GM19099 (cell line): Measurements from ENCODE around the gene TMEM50B.

Source experiments
- POLR2A ChIP-seq: IDR thresholded peaks from 3 replicates; pipeline ENCODE4 v1.6.1; 2011; ENCODE audit warnings: low read depth; ENCODE audit not compliant: insufficient read length; ENCODE audit errors: extremely low read depth

TMEM50B gene

DNA sequence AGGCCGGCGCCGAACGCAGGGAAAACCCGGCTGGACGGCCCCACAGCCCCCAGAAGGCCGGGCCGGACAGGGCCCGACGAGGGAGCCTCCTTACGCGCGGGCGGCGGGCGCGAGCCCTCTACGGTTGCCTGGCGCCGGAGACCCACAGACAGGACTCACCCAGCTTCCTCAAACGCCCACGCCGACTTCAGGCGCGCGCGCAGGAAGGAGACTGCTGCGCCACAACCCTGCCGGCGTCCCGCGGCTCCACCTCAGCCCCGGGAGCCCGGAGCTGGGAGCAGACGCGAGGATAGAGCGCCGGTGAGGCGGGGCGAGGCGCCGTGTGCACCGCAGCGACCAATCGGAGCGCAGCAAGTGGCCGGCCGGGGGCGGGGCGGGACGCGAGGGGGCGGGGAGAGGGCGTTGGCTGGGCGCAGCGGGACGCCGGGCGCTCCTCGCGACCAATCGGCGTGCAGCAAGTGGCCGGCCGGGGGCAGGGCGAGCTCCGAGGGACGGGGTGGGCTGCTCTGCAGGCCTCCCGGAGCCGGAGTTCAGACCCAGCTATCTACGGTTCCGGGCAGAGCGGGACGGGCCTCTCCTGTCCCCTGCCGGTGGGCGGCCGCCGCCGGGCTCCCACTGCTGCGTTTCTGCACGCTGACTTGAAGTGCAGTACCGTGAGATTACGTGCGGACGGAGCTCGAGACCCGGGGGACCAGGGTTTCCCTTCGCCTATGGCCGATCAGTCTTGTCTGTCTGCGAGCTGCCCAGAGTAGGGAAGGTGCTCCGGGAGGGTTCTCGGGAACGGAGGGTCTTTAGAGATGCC lies at the start of gene TMEM50B:
TMEM50B (minus strand) TSS at position 296 of the 802 bp plus-strand sequence. CDS start 11,089 bp downstream, outside the sequence.
- TF ChIP-seq POLR2A, result peak; percentile 97

- TF ChIP-seq POLR2A, result no peak
Observed at GRCh38 chr21:33522953-33523349, 43.2 kb upstream of the TMEM50B start.

DNA sequence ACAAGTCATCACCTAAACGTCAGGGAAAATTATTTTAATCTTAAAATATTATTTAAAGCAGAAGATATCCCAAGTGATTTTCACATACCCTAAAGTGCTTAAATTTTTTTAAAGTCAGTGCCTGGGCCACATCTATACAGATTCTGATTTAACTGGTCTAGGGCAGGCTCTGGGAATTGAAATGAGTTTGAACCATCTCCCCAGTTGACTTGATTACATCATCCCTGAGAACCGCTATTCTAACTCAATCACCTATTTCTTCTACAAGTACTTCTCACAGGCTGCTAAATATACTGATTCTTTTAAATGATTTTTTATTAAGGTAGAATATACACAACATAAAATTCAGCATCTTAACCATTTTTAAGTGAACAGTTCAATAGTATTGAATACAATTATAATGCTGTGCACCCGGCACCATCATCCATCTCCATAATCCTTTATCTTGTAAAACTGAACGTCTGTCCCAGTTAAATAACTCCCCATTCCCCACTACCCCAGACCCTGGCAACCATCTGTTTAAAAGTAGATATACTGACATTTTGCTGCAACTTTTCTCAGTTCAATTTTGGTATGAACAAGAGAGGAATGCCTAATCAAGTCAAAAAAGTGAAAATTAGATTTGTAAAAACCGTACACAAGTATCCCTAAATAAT lies 42.7 kb upstream of the TMEM50B start:
- TF ChIP-seq POLR2A, result no peak

- TF ChIP-seq POLR2A, result no peak
Observed at GRCh38 chr21:33518899-33519298, 39.1 kb upstream of the TMEM50B start.

GRCh38 chr21:33514229-33514628 lies 34.5 kb upstream of the TMEM50B start:
- no peak for TF ChIP-seq POLR2A

- TF ChIP-seq POLR2A, result no peak
Observed at GRCh38 chr21:33512481-33512880, 32.7 kb upstream of the TMEM50B start.

DNA sequence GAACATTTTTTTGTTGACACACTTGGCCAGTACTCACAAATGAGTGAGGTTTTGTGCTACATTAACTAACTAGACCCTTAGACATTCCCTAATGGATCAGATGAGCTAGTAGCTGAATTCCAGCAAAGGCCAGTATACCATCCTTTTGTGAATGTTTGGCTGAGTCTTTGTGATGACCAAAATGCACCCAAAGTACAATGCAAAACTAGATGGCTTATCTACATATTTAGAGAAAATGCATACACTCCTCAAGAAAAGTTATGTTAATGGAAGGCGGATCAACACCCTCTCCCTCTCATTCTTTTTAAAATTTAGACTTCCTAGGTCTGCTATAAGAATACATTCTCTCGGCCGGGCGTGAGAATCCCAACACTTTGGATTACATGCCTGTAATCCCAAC lies 31.9 kb upstream of the TMEM50B start:
- no peak for TF ChIP-seq POLR2A

- TF ChIP-seq POLR2A, result no peak
Observed at GRCh38 chr21:33510826-33511225, 31.1 kb upstream of the TMEM50B start.

DNA sequence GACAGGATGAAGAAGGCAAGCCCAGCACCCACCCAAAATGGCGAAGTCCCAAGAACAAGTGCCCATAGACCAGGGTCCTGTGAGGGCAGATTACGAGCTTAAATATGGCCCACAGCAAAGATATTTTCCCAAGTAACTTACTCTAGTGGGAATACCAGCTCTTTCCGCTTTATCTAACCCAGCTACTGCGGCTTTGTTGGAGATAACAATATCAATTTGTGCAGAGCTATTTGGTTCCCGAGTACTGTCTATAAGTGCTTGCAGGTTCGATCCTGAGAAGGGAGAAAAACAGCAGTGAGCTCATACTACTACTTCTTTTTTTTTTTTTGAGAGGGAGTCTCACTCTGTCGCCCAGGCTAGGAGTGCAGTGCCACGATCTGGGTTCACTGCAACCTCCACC lies 26.1 kb upstream of the TMEM50B start:
- TF ChIP-seq POLR2A, result no peak

- no peak for TF ChIP-seq POLR2A
Observed at GRCh38 chr21:33496345-33496744, 16.6 kb upstream of the TMEM50B start.

- no peak for TF ChIP-seq POLR2A
Observed at GRCh38 chr21:33495743-33496142, 16.0 kb upstream of the TMEM50B start.

DNA sequence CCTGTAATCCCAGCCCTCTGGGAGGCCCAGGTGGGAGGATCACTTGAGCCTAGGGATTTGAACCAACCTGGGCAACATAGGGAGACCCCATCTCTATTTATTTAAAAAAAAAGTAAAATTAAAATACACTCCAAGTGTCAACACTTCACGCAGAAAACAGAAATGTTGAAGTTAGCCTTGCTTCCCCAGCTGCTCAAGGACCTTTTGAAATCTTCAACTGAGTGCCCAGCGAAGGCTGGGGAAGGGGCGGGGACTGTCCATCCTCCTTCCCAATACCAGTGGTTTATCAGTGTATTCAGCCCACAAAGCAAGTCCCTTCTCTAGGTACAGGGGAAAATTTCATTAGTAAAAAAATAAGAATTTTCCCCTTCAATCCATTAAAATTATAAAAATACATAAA lies 14.0 kb upstream of the TMEM50B start:
- TF ChIP-seq POLR2A, result no peak

- no peak for TF ChIP-seq POLR2A
Observed at GRCh38 chr21:33492571-33492970, 12.8 kb upstream of the TMEM50B start.

DNA sequence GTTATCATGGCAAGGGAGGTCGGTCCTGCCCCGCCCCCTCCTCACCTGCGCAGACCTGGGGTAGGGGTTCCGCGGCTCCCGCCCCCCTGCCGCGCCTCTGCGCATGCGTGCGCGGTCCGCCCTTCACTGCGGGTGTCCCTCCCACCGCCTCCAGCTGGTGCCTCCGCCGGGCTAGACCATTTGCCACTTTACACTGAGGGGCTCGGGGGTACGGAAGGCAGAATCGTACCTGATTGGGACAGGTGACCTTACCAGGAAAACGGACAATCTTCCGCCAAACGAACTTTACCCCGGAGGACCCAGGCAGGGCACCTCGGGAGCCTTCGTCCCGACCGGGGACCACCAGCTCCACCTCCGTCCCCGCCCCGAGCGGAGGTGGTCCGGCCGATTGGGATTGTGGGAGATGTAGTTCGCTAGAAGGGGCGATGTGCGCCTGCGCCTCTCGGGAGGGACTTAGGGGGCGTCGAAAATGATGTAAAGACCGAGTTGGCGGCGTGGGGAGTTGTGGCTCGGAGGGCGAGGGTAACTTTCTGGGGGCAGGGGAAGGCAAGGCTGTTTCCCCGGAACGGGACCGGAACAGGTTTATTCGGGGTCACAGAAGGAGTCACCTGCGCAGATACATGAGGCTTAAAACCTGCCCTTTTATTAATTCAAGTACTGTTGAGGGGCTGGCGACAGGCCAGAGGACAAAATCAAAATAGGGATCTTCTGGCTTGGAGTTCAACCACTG lies 11.8 kb upstream of the TMEM50B start, which contains the start of gene DNAJC28:
DNAJC28 (minus strand) TSS at position 344 of the 730 bp plus-strand sequence. CDS start 2,323 bp downstream, outside the sequence.
- TF ChIP-seq POLR2A, result peak; percentile 55

DNA sequence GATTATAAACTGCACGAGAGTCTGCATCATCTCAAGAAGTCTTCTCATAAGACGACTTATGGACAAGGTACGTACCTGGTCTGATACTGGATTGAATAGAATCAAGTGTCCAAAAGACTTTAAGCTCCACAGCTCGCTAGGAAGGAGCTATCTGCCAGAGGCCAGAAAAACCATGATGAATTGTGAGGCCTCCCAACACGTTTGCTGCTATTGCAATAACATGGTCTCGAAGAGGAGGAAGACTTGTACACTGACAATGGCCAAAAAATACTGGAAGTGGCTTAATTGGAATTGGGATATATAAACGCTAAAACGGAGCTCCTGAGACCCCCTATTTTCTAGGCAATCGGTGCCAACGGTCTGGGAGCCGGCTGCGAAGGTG lies 11.2 kb upstream of the TMEM50B start:
- TF ChIP-seq POLR2A, result no peak
